HTR-8/SVneo (cell line): Measurements from ENCODE around the gene C16orf95.
"Not testable (repeated sequence)": the region's sequence is repeated elsewhere in the genome, so short reads cannot be mapped to it uniquely, and the experiment has no call there.

ENCODE experiments used
- DNase-seq: peaks from one replicate; pipeline ENCODE4 v3.0.0; 2011; ENCODE audit warnings: low spot score, mixed read lengths; ENCODE audit not compliant: insufficient read length
- FAIRE-seq: peaks from 2 replicates; lab custom pipeline; 2011; peaks lifted over from hg19 to GRCh38; lab: Jason Lieb, UNC

Gene C16orf95

GRCh38 chr16:87259431-87259830 is 57.8 kb downstream of the C16orf95 start:
- DNase-seq (no peak), FAIRE-seq (no peak)

- DNase-seq, FAIRE-seq: not testable (repeated sequence)
These were observed 58.5 kb downstream of the C16orf95 start for GRCh38 chr16:87258653-87259052.

GRCh38 chr16:87255866-87256265 is 61.3 kb downstream of the C16orf95 start:
- FAIRE-seq (no peak), DNase-seq (no peak)

- DNase-seq (no peak), FAIRE-seq (no peak)
These were observed 62.5 kb downstream of the C16orf95 start for GRCh38 chr16:87254734-87255133.

- DNase-seq (no peak), FAIRE-seq (no peak)
These were observed 62.9 kb downstream of the C16orf95 start for GRCh38 chr16:87254296-87254695.

GRCh38 chr16:87253536-87253935 is 63.7 kb downstream of the C16orf95 start:
- DNase-seq (no peak), FAIRE-seq (peak; percentile 46)
